Loucy (cell line): ENCODE results near the gene TAF4.

Experiments
- CTCF ChIP-seq: fragments of 200-600 bp; sonication (generic); conservative IDR thresholded peaks from 2 replicates; pipeline ENCODE4 v1.5.1; 2014; ENCODE audit warnings: mild to moderate bottlenecking, antibody characterized with exemption, low read length
- EZH2phosphoT487 ChIP-seq: fragments of 200-600 bp; IDR thresholded peaks from 2 replicates; pipeline ENCODE4 v1.6.1; 2018; ENCODE audit warnings: antibody characterized with exemption, mild to moderate bottlenecking, moderate library complexity, borderline replicate concordance

DNA sequence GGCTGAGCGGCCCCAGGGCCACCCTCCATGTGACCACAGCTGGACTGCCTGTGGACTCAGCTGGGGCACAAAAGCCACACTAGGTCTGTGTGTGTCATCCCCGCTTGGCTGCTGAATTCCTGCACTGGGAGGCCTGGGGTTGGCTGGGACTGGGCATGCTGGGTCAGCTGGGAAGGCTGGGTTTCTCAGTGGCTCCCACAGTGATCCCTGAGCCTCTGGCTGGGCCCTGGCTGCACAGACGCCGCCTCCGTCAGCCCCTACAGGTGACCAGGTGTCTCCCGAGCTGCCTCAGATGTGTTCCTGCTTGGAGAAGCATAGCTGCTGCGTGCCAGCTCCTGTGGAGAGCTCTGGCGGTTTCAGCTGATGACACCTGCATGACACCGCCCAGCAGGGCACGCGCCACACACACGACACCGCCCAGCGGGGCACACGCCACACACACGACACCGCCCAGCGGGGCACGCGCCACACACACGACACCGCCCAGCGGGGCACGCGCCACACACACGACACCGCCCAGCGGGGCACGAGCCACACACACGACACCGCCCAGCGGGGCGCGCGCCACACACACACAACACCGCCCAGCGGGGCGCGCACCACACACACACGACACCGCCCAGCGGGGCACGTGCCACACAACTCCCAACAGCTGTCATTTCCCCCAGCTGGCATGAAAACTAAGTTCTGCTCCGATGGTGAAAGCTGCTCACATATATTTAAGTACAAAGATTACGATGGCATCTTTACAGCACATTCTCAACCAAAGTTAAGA, 88.8 kb downstream of the TAF4 start:
- TF ChIP-seq EZH2phosphoT487 = no peak
- no peak for TF ChIP-seq CTCF
